CD14-positive monocyte (primary cell): ENCODE measurements around the gene SH3RF1. TPM values are rescaled to one million over a fixed set of nuclear protein-coding genes. Genes with fewer than 3 reads are reported as not detected.

Experiments
- DNase-seq, 3 donors: peaks; one replicate each; pipeline ENCODE4 v3.0.0-alpha.2; 2011 to 2022
- H2AFZ ChIP-seq: 2 replicates; pipeline ENCODE4 v1.6.0; 2012; ENCODE audit warnings: mild to moderate bottlenecking, low read depth, low read length, inconsistent platforms; ENCODE audit not compliant: insufficient read depth, poor library complexity, severe bottlenecking
- H3K27ac ChIP-seq, 2 donors: 1 replicate in 1 of 2; 2 replicates in 1 of 2; pipeline ENCODE4 v1.5.1; 2012 to 2013; ENCODE audit warnings: low read length in 2 of 2, control low read depth in 1 of 2, inconsistent platforms in 1 of 2, low read depth in 1 of 2, mild to moderate bottlenecking in 1 of 2
- H3K27me3 ChIP-seq, 2 donors: one replicate each; pipeline versions ENCODE4 v1.6.0 to v1.6.1; 2011 to 2013; ENCODE audit warnings: low read length in 2 of 2; ENCODE audit not compliant: control insufficient read depth in 2 of 2, insufficient read depth in 2 of 2
- H3K36me3 ChIP-seq, 2 donors: replicated peaks in 1 of 2; 1 replicate in 1 of 2; 2 replicates in 1 of 2; pipeline versions ENCODE4 v1.5.1 to v1.6.1; 2012 to 2013; ENCODE audit warnings: low read length in 2 of 2, control low read depth in 1 of 2, inconsistent platforms in 1 of 2, mild to moderate bottlenecking in 1 of 2; ENCODE audit not compliant: insufficient read depth in 2 of 2, control insufficient read depth in 1 of 2
- H3K4me1 ChIP-seq, 2 donors: 1 replicate in 1 of 2; 2 replicates in 1 of 2; pipeline versions ENCODE4 v1.5.1 to v1.6.1; 2012 to 2013; ENCODE audit warnings: low read length in 2 of 2, control low read depth in 1 of 2, inconsistent platforms in 1 of 2, mild to moderate bottlenecking in 1 of 2, moderate library complexity in 1 of 2; ENCODE audit not compliant: insufficient read depth in 2 of 2, control insufficient read depth in 1 of 2
- H3K4me2 ChIP-seq: replicated peaks from 2 replicates; pipeline ENCODE3; 2012; ENCODE audit warnings: low read length, moderate library complexity, mild to moderate bottlenecking; ENCODE audit not compliant: poor library complexity, severe bottlenecking; ENCODE audit errors: extremely low read depth
- H3K4me3 ChIP-seq, 3 experiments: fragments of 200-600 bp in 1 of 3; sonication (generic) in 1 of 3; replicated peaks in 1 of 3; 1 replicate in 2 of 3; 2 replicates in 1 of 3; pipeline ENCODE4 v1.5.1; 2011 to 2013; ENCODE audit warnings: low read length in 3 of 3, mild to moderate bottlenecking in 3 of 3, control low read depth in 2 of 3, low read depth in 2 of 3, inconsistent platforms in 1 of 3, moderate library complexity in 1 of 3
- H3K79me2 ChIP-seq: 2 replicates; pipeline ENCODE4 v1.6.0; 2012; ENCODE audit warnings: mild to moderate bottlenecking, control low read depth, inconsistent platforms, low read length, moderate library complexity; ENCODE audit not compliant: insufficient read depth
- H3K9ac ChIP-seq: 2 replicates; pipeline ENCODE4 v1.6.0; 2017; ENCODE audit warnings: low read length, mild to moderate bottlenecking; ENCODE audit not compliant: insufficient read depth, poor library complexity, severe bottlenecking
- H3K9me3 ChIP-seq, 2 donors: replicated peaks in 1 of 2; 1 replicate in 1 of 2; 2 replicates in 1 of 2; pipeline versions ENCODE4 v1.5.1 to v1.6.1; 2012 to 2013; ENCODE audit warnings: low read length in 2 of 2, control low read depth in 1 of 2; ENCODE audit not compliant: control insufficient read depth in 1 of 2, insufficient read depth in 1 of 2
- H4K20me1 ChIP-seq: 2 replicates; pipeline ENCODE4 v1.6.0; 2012; ENCODE audit warnings: mild to moderate bottlenecking, low read length, control low read depth, moderate library complexity; ENCODE audit not compliant: insufficient read depth
- H3K27ac Mint-ChIP-seq, 7 donors: one replicate each; pipeline ENCODE4 v1.8.0; 2020; ENCODE audit warnings: mild to moderate bottlenecking in 7 of 7, mixed read lengths in 7 of 7, moderate library complexity in 6 of 7, inconsistent platforms in 2 of 7
- H3K27me3 Mint-ChIP-seq, 3 donors: one replicate each; pipeline ENCODE4 v1.8.0; 2021 to 2022; ENCODE audit warnings: low read depth in 3 of 3, mild to moderate bottlenecking in 3 of 3, mixed read lengths in 3 of 3, moderate library complexity in 3 of 3, inconsistent platforms in 1 of 3
- H3K36me3 Mint-ChIP-seq, 2 donors: one replicate each; pipeline ENCODE4 v1.8.0; 2020; ENCODE audit warnings: mixed read lengths in 2 of 2, inconsistent platforms in 1 of 2, mild to moderate bottlenecking in 1 of 2
- H3K4me1 Mint-ChIP-seq: one replicate; pipeline ENCODE4 v1.8.0; 2020; ENCODE audit warnings: mild to moderate bottlenecking, mixed read lengths
- H3K4me3 Mint-ChIP-seq, 2 donors: one replicate each; pipeline ENCODE4 v1.8.0; 2020; ENCODE audit warnings: mild to moderate bottlenecking in 2 of 2, mixed read lengths in 2 of 2, moderate library complexity in 1 of 2
- H3K9me3 Mint-ChIP-seq, 7 donors: one replicate each; pipeline ENCODE4 v1.8.0; 2020 to 2022; ENCODE audit warnings: mixed read lengths in 7 of 7, mild to moderate bottlenecking in 6 of 7, moderate library complexity in 6 of 7, inconsistent platforms in 2 of 7
- CTCF ChIP-seq: fragments of 200-600 bp; IDR thresholded peaks from one replicate; pipeline ENCODE4 v1.8.0; 2022; ENCODE audit warnings: antibody characterized with exemption, mild to moderate bottlenecking
- WGBS: methylation state at CpG from one replicate; pipeline ENCODE4 v1.1.5; 2013; ENCODE audit warnings: missing lambda C conversion rate; ENCODE audit not compliant: insufficient coverage; 5-methylcytosine and 5-hydroxymethylcytosine counted together
- intact Hi-C, 2 donors: fragments of 100-400 bp; cut with micrococcal nuclease; formaldehyde crosslinking; loops; one replicate each; pipeline versions ENCODE4 v1.15.0 to v1.15.1; 2023
- polyA plus RNA-seq, 3 donors: library from polyadenylated mRNA; depleted of rRNA in 1 of 3; unstranded in 2 of 3; stranded (reverse) in 1 of 3; fragments of 300-500 nt in 2 of 3; fragments of >200 nt in 1 of 3; fragmentation: Illumina TruSeq in 2 of 3; gene quantifications; 1 replicate in 2 of 3; 2 replicates in 1 of 3; pipeline ENCODE4 v1.2.3, GENCODE V29; 2012 to 2021

Gene SH3RF1
- polyA plus RNA-seq, 3 donors, result 3.1 to 4.7 (median 4.4) TPM

GRCh38 chr4:169098969-169099690 lies 171.6 kb downstream of the SH3RF1 start:
- Histone ChIP-seq H3K27ac (peak overlapping the region; percentile 65 to 84), H4K20me1 (no peaks in the 10 kb centered on the region), H2AFZ (peak overlapping the region; percentile 25), H3K4me3 (peak overlapping the region in 1 of 3 experiments; percentile 26), H3K79me2 (peaks cover 4% of the 10 kb centered on the region), H3K9ac (no peak overlapping the region), H3K4me1 (peaks cover 22 to 24% of the 10 kb centered on the region in 2 donors), H3K9me3 (no peaks in the 10 kb centered on the region), H3K36me3 (peaks cover 9 to 37% of the 10 kb centered on the region in 2 donors), H3K4me2 (peak overlapping the region; percentile 53), H3K27me3 (no peaks in the 10 kb centered on the region)
- 50% methylated on average over 1 of the region's 4 CpGs for WGBS
- Mint-ChIP-seq H3K27ac (peak overlapping the region; percentile 82 to 94 (median 92)), H3K4me1 (peaks cover 41% of the 10 kb centered on the region), H3K9me3 (peaks cover 0 to 4% (median 0%) of the 10 kb centered on the region in 7 donors), H3K36me3 (peaks cover 37 to 51% of the 10 kb centered on the region in 2 donors), H3K4me3 (peak overlapping the region; percentile 33 to 38), H3K27me3 (no peaks in the 10 kb centered on the region)
- no peak for TF ChIP-seq CTCF
- intact Hi-C loops, result no loop called here
- DNase-seq, result peak in 1 of 3 donors; percentile 9

GRCh38 chr4:169098532-169098931 lies 172.2 kb downstream of the SH3RF1 start:
- H3K27me3 Mint-ChIP-seq, result no peaks in the 10 kb centered on the region
- H3K4me3 ChIP-seq, result peak overlapping the region in 1 of 3 experiments; percentile 26
- H3K36me3 Mint-ChIP-seq, result peaks cover 39 to 50% of the 10 kb centered on the region in 2 donors
- H3K4me2 ChIP-seq, result peak overlapping the region; percentile 53
- peaks cover 22 to 24% of the 10 kb centered on the region in 2 donors for H3K4me1 ChIP-seq
- H3K27me3 ChIP-seq, result no peaks in the 10 kb centered on the region
- H3K9me3 ChIP-seq, result no peaks in the 10 kb centered on the region
- peak overlapping the region; percentile 65 to 84 for H3K27ac ChIP-seq
- peaks cover 6 to 36% of the 10 kb centered on the region in 2 donors for H3K36me3 ChIP-seq
- intact Hi-C loops, result no loop called here
- TF ChIP-seq CTCF, result no peak
- H3K27ac Mint-ChIP-seq, result peak overlapping the region; percentile 82 to 94 (median 92)
- H4K20me1 ChIP-seq, result no peaks in the 10 kb centered on the region
- peaks cover 41% of the 10 kb centered on the region for H3K4me1 Mint-ChIP-seq
- DNase-seq, result peak; percentile 73 to 82 (median 77)
- peak overlapping the region; percentile 25 for H2AFZ ChIP-seq
- H3K79me2 ChIP-seq, result peaks cover 4% of the 10 kb centered on the region
- no peak overlapping the region for H3K9ac ChIP-seq
- H3K4me3 Mint-ChIP-seq, result peak overlapping the region; percentile 33 to 38
- WGBS, result no CpG with 5 or more reads among the region's 2 CpGs
- H3K9me3 Mint-ChIP-seq, result peaks cover 0 to 4% (median 0%) of the 10 kb centered on the region in 7 donors
